Midbrain (tissue), 1 donor: ENCODE data around the gene SCN5A.

Experiments
- DNase-seq: peaks from one replicate; lab custom pipeline; 2025; lab: John Stamatoyannopoulos, UW

Gene SCN5A

DNA sequence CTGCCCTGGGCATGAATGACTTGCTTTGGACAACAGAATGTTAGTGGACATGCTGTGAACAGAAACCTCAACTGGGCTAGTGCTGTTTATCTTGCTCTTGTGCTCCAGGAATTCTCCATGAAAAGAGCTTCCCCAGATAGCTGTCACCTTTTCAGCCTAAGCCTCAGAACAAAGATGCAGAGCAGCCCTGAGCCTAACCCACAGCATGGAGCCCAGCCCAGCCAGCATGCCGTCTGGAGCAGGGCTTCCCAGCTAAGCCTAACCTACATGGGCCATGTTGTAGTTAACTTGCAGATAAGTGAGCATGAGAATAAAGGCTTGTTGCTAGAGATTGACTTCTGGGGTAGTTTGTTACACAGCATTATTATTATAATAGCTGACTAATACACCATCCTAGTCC, 48.9 kb downstream of the SCN5A start:
- no peak for DNase-seq

DNA sequence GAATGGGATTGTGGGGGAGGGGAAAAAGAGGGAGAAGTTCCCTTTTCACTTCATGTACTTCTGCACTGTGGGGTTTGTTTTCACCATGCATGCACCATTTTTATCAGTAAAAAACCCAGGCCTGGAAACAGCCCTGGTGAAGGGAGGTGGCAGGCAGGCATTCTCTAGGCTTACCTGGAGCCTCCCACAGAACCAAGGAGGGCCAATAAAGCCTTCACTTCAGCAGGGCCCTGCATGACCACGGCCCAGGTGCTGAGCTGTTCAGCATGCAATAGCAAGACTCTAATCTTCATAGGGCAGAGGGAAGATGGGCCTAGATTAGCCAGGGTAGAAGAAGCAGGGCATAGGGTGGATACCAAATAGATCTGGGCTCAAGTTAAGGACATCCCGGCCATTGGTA, 49.6 kb downstream of the SCN5A start:
- DNase-seq = no peak

DNA sequence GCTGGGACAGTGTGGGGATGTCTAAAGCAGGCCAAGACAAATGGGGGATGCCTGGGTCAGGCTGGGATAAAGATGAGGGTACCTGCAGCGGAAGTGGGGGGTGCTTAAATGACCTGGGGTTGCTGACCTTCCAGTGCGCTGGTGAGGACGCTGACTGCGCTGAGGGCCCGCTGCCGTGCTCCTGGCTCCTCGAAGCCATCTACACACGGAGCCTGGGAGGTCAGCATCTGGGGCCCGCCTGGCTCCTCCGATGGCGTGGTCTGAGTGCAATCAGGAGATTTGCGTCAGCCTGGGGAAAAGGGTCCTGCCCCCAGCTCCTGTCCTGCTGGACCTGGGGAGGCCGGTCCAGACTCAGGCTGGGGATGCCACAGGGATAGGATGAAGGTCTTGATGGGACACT, 50.7 kb downstream of the SCN5A start:
- no peak for DNase-seq

- DNase-seq = no peak
Measured at GRCh38 chr3:38597502-38598060, 51.9 kb downstream of the SCN5A start.

- DNase-seq = no peak
Measured at GRCh38 chr3:38595393-38595792, 54.1 kb downstream of the SCN5A start.

GRCh38 chr3:38590521-38590920, 59.0 kb downstream of the SCN5A start:
- DNase-seq = no peak

DNA sequence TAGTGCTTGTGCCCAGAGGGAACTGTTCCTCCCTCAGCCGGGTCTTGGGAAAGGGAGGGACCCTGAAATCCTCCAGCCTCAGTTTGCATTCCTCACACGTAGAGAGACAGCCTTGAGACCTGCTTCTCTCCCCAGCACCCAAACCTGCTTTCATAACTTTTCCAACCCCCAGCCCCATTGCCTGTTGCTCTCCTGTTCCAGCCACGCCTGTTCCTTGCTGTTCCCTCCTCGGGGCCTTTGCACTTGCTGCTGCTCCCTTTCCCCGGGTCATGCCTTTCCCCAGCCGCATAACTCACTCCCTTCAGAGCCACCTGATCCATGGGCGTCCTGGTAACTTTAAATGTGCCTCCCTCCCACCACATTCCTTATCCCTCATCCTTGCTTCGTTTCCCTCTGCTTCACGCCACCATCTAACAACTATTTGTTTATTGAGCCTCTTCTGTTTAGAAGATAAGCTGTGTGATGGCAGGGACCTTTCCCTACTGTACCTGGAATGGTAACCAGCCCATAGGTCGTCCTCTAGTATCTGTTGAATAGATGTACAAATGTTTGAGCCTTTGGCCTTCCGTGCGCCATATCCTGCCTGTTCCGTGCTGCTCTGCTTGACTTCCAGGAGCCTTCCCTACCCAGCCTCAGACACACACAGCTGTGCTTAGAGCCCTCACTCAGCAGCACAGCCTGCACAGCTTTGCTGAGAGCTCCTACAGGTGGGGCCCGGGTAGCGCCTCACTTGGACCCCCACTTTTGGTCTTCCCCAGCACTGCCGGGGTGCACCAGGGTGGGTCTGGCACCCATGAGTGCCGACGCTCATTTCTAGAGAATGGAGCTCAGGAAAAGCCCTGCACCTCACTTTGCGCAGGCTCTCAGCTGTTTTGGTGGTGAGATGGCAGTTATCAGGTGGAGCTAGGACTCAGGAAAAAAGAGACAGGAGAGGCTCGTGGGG, 60.2 kb downstream of the SCN5A start:
- DNase-seq = no peak

DNA sequence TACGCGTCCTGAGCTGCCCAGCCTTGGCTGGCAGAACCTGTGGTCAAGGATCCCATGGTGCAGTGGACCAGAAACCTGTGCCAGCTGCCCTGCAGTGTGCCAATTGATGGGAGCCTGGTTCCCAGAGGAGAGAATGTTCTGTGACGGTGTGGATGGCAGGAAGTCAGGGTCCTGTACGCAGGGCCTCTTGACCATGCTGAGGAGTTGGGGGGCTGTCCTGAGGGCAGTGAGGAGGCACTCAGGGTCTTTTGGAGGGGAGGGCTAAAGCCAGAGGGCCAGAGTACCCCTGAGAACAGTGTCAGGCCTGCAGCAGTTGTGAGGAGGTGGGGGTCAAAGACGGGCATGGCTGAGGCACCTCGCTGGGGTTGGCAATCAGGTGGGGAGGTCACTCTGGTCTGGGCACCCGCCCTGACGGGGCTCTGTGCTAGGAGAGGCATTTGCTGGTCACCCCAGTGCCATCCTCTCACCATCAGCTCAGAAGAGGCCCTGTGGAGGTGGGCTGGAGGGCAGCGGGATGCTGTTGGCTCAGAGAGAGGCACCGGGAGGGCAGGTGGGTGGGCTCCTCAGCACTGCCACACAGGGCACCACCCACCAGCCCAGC, 61.0 kb downstream of the SCN5A start:
- DNase-seq = no peak

DNA sequence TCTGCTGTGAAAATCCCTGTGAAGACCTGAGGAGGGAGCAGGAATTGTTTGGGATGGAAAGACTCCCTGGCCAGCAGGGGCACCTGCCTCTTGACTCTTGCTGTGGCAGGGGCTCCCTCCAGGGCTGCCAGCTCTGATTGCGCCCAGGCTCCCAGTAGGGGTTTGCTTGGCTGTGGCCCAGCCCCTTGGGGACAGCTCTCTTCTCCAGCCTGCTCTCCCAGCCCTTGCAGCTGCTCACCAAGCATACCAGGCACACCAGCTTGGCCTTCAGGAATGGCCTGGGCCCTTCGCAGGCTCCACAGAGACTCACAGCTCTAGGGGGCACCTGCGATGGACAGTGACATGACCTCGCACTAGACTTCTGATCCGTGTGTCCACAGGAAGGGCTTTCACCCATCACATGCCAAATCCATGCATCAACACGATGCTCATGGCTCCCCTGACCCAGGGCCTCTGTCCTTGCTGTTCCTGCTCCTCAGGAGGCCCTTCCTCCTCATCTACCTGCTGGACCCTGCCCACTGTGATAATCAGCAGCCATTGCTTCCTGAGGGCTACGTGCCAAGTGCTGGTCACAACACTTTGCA, 61.8 kb downstream of the SCN5A start:
- no peak for DNase-seq

- DNase-seq = no peak
Measured at GRCh38 chr3:38586546-38587520, 62.7 kb downstream of the SCN5A start.

- DNase-seq = no peak
Measured at GRCh38 chr3:38585791-38586420, 63.6 kb downstream of the SCN5A start.

DNA sequence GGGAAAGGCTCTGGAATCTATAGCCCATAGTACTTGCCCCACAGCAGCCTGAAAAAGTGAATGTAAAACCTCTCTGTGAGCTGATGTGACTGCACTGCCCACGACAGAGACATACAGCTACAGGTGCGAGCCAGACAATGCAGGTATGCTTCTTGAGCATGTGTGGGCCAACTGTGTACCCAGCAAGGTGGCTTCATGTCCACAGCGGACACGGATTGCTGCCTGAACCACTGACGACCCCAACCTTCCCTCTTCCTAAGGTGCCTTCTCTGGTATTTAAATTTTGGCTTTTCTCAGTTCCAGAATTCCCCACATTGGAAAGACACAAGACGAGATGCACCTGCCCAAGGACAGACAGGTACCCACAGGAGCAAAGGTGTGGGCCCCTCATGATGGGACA, 65.8 kb downstream of the SCN5A start:
- DNase-seq = no peak

DNA sequence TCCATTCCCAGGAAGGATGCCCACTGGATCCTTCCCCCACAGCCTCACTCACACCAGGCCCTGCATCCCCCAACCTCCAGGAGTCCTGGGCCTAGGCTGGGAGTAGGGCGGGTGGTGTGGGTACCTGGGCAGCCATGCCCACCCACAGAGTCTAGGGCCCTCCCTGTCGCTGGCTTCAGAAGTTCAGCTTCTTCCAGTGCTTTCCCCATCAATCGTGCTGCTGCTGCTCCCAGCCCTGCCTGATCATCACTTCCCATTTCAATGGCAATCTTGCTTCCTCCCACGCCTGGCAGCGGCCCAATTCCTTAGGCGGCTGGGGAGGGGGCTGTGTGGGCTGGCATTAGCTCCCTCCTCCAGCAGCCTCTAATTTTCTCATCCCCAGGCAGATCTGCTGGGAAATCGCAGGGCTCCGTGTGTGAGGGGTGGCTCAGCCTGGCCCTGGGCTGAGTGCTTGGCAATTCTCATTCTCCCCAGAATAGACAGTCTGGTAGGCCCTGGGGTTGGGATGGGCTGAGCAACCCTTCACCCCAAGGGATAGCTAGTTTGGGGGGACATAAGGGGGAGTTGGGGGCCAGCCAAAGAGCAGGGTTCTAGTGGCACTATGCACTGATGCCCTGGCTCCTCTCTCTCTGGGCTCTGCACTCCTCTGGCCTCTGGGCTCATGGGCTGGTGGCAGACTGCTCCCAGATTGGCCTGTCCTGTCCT, 66.4 kb downstream of the SCN5A start:
- no peak for DNase-seq

DNA sequence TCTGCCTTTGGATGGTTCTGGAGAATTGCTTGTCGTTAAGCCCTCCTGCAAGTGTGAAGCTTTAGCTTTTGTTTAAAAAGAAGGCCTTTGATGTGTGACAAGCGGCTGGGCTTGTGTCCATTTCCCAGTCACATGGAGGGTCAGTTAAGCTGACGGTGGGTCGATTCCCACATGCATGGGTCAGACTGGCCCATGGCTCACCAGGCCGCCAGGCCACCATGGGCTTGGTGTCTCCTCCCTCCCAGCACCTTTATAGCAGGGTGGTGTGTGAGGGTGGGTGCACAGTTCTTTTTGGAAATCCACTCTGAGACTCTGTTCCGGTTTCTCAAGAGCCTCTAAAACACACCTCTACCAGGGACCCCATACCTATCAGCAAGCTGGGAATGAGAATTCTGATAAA, 67.2 kb downstream of the SCN5A start:
- no peak for DNase-seq

DNA sequence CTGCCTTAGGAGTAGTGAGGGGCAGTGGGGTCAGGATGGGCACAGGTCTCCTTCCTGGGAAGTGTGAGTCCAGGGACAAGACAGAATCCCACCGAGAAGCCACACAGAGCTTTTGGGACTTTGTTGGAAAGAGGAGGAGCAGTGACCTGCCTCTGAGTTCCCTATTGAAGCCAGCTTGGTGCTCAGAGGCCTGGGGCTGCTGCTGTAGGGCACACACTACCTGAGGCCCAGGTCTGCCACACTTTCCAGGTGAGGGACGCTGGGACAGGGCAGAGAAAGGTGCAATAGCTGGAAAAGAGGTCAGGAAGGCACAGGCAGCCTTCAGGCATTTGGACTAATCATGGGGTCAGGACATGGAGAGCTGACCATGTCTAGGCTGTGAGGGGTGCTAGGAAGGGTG, 67.7 kb downstream of the SCN5A start:
- no peak for DNase-seq

DNA sequence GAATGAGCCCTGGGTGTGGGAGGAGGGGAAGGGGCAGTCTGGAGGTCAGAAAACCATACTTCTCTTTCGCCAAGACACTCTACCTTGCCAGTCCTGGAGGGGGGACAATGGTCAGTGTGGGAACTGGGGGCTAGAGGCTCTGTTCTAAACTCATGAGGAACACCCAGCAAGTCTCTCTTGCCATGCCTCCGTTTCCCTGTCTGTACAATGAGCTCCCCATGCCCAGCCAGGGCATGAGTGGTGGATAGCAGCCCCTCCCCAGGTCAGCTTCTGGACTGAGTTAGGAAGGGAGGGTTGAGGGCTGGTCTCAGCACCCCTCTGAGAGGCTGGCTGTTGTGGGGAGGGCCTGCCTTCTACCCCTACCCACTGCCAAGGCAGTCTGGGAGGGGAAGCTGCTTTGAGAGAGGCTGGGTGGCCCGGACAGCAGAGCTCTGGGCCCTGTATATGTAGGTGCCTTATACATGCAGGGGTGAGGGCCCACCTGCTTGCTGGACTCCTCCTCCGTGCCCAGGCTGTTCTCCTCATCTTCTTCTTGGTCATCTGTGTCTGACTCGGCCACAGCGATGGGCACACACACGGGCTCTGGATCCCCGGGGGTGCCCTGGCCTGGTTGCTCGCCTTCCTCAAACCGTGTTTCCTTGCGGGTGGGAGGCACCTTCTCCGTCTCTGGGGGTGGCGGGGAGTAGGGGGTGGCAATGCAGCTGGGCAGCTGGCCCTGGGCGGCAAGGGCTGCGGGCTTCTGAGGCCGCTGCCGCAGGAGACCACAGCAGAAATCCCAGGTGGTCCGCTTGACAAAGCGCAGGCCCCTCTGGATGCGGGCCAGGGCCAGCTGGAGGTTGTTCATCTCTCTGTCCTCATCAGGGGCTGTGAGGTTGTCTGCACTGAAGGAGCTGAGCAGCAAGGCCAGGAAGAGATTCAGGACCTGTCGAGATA, 68.8 kb downstream of the SCN5A start:
- DNase-seq = no peak

DNA sequence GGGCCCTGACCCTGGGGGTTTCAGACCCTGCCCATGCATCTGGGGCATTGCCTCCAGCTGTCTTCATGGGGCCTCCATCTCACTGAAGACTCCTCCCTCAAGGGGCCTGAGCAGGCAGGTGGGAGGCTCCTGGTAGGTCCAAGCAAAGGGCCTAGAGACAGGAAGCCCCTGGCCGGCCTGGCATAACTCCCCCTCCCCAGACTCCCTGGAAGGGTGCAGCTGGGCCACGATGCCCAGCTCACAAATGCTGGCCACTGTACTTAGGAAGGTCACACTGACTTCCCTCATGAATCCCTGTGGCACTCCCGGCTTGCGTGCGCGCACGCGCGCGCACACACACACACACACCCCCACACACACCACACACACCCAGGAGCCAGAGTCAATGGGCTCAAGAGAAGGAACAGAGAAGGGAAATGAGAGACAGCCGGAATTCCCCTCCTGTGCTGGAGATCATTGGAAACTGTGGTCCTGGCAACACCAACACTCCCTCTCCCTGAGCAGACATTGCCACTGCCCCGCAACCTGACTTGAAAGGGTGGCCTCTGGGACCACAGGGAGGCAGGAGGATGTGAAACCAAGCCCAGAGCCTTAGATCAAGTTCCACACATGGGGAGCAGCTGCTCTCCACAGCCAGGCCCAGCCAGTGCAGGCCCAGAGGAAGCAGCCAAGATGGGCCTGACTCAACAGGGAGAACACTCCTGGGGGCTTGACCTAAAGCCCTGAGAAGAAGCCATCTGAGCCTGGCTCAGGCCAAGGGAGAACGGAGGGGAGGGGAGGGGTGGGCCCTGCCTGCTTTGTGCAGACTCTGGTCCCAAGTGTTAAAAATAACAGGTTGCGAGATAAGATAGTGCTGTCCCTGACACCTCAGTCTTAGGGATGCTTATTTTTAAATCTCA, 69.7 kb downstream of the SCN5A start:
- no peak for DNase-seq

- DNase-seq = no peak
Measured at GRCh38 chr3:38579141-38579540, 70.3 kb downstream of the SCN5A start.
